GM18868 (cell line): Measurements from ENCODE around the gene CCR9.
"Not testable (repeated sequence)": the region's sequence is repeated elsewhere in the genome, so short reads cannot be mapped to it uniquely, and the experiment has no call there.

Experiments
- ATAC-seq: cut with Tn5 transposase; IDR thresholded peaks from one replicate; pipeline ENCODE4 v1.9.1; 2021; ENCODE audit warnings: mild to moderate bottlenecking, moderate library complexity; ENCODE audit not compliant: unreplicated experiment

The CCR9 gene, protein sequence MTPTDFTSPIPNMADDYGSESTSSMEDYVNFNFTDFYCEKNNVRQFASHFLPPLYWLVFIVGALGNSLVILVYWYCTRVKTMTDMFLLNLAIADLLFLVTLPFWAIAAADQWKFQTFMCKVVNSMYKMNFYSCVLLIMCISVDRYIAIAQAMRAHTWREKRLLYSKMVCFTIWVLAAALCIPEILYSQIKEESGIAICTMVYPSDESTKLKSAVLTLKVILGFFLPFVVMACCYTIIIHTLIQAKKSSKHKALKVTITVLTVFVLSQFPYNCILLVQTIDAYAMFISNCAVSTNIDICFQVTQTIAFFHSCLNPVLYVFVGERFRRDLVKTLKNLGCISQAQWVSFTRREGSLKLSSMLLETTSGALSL

DNA sequence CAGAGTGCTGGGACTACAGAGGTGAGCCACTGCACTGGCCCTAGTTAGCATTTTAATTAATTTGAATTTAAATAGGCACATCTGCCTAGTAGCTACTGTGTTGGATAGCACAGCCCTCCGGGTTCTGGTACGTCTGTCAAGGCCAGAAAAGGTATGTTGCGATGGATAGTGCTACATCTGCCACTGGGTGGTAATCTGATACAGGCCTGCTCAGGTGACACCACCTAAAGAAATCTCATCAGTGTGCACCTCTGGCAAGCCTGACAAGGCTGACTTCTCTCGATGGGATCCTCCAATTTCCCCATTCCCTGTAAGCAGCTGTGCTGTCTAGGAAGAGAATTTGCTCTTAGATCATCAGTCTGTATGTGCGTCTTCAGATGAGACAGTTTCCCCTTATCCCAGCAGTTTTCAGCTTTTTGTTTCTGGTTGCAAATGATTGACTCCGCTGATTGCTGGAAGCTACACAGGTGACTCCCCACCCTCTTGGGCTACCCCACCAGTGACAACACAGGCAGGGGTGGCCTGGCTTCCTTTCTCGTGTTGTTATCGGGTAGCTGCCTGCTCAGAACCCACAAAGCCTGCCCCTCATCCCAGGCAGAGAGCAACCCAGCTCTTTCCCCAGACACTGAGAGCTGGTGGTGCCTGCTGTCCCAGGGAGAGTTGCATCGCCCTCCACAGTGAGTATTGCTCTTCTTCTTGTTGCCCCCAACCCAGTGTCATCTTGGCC is at the start of gene CCR9:
TSS of gene CCR9 (plus strand) at position 565 of the 727 bp plus-strand sequence. CDS start 8,391 bp downstream, outside the sequence.
- no peak for ATAC-seq

GRCh38 chr3:45838466-45838865 is 47.9 kb upstream of the CCR9 start:
- ATAC-seq = no peak

- ATAC-seq = peak; percentile 19
These were observed 45.0 kb upstream of the CCR9 start for GRCh38 chr3:45841420-45841756.

DNA sequence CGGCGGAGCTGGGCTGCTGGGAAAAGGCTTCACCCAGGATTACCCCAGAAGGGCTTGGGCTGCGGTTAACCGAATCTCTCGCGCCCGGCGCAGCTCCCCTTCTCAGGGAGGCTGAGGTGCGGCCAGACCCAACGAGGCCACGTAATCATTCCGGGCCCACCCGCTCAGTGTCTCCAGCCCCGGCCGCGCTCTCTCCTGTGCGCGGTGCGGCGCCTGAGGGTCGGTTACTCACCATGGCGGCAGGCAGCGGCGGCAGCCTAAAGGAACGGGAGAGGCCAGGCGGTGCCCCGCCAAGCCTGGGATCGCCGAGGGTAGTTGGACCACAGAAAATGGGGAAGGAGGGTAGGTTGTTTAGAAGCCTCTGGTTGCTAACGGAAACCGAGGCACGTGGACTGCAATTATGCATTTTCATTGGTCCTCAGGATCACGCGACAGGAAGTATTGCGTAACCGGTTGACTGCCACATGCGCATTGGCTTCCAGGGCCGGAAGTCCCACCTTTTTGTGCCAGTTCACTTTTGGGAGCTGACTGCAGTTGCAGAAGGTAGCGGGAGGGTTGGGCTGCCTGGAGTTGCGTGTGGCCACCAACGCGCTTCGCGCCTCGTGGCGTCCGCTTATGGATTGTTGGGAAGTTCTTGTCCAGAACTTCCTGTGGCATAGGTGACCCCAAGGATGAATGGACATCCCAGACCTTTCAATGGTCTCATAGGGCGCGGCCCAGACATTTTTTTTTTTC is 44.4 kb upstream of the CCR9 start, which contains the start of gene LZTFL1:
TSS of gene LZTFL1 (minus strand) at position 363 of the 735 bp plus-strand sequence. CDS start at position 235, 128 bp downstream.
- ATAC-seq = peak; percentile 94

DNA sequence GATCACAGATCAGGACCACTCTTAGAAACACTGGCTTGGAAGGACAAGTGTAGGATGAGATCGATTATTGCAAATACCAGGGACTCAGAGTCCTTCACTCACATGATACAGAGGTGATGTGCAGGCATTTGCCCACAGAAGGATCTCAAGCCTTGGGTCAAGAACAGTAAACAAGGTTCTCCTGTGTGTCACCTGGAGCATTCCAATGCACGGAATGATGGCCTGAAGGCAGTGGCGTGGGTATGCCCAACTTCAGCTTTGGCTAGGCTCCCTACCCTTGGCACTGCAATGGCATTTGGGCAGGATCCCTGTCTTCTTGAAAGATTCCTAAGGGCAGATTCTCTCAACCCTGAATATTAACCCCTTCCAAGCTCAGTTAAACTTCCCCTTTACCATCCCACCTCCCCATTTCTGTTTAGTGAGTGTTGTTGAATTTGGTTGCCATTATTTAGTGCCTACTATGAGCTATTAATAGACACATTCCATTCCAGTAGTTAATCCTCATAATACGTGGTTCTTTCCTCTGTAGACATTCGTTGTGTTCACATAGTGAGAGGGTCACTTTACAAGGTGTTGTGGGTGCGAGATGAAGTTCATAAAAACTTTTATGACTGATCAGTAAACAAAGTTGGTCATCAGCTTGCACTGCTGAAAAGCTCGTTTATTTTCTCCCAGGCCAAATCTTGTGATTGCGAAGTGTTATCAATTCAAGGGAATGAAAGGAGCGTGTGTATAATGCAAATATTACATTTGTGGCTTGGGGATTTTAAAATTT is 43.3 kb upstream of the CCR9 start:
- no peak for ATAC-seq

DNA sequence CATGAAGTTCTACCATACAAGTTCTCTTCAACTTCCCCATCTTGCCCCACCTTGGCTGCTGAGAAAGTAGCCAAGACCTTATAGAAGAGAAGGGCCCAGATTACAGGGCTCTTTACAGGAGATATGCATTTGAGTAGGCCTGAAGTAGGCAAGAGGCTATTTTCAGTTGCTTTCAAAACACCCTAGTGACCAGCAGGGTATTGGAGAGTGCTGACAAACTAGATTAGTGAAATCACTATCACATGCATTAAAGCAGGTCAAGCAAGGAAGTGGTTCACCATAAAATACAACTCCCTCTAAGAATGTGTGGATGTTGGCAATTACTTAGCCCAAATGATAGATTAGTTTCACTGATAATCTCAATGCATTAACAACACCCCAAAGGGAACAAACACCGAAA is 41.7 kb upstream of the CCR9 start:
- ATAC-seq = no peak

DNA sequence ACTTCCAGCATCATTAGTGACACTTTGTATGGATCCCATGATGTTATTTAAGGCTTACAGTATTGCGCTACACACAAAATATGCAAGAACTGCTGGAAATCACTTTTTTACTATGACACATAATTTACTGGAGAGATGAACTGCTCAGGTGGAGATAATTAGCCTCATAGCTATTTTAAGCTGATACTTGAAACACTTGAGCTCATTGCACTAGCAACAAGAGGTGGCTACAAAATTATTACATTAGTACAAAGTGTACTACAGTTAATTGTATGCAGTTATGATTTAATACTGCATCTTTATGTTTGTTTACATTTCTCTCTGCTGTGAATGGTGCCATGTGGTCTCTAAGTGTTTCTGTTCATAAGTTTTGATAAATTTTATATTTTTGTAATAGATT is 38.0 kb upstream of the CCR9 start:
- ATAC-seq = no peak

DNA sequence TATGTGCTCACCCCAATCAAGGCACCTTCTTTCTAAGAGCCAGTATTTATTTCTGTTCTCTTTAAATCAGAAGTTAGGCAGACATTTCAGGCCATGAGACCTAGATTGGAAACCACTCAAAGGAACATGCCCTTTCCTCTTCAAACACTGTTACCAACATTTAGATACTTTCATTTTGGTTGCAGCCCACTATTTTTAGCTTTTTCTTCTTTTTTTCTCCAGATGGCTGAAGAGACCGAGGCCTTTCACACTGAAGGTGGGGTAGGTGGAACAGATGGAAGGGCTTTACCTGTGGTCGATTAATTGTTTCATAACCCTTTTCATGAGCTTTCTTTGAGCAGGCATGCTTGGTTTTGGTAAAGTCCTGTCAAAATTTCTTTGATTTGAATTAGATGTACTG is 33.5 kb upstream of the CCR9 start:
- no peak for ATAC-seq

DNA sequence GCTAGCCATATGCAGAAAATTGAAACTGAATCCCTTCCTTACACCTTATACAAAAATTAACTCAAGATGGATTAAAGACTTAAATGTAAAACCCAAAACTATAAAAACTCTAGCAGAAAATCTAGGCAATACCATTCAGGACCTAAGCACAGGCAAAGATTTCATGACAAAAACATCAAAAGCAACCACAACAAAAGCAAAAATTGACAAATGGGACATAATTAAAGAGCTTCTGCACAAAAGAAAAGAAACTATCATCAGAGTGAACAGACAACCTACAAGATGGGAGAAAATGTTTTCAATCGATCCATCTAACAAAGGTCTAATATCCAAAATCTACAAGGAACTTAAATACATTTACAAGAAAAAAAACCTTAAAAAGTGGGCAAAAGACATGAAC is 30.0 kb upstream of the CCR9 start:
- ATAC-seq = not testable (repeated sequence)

GRCh38 chr3:45857024-45857423 is 29.3 kb upstream of the CCR9 start:
- ATAC-seq = not testable (repeated sequence)

GRCh38 chr3:45858809-45859543 is 27.4 kb upstream of the CCR9 start:
- no peak for ATAC-seq

DNA sequence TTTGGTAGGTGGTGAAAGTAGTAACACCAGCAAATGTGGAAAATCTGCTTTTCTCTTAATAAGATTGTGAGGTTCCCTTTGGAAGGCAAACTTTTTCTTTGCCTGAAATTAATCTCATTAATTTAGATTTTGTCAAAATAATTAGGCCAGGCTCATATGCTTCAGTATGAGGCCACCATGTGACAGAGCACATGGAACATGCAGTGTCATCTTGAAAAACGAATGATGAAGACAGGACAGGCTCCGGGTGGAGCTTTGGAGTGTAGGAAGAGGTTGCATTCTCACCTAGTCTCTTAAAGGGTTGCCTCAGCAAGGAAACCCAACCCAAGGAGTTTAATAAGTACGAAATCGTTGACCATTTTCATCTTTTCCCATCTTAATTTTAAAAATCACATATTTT is 25.9 kb upstream of the CCR9 start:
- ATAC-seq = no peak

DNA sequence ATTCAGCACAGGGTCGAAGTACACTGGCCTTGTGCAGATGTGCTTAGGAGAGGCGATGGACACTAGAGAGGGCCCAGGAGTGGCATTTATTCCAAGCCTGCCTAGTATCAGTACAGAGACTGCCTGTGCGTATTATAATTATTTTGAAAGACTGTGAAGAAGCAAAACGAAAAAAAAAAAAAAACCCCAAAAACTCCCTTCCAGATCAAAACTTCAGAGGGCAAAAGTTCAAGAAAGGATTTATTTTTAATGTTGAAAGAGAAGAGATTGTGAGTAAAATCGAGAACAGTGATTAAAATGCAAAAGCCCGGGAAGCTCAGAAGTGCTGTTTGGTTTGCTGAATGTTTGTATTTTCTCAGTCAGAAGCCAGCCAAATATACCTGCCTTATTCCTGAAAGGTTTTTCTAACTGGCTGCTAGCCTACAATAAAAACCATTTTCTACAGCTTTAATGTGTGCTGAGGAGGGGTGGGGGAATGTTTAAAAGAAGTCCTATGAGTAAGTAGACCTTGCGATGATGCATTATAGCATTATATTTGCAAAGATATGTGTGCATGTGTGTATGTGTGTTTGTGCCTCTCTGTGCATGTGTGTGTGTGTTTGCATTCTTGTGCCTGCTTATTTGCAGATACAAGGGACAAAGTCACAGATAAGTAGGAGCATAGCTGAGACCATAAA is 25.2 kb upstream of the CCR9 start:
- peak; percentile 61 for ATAC-seq

- peak; percentile 71 for ATAC-seq
These were observed 21.4 kb upstream of the CCR9 start for GRCh38 chr3:45864760-45865519.

DNA sequence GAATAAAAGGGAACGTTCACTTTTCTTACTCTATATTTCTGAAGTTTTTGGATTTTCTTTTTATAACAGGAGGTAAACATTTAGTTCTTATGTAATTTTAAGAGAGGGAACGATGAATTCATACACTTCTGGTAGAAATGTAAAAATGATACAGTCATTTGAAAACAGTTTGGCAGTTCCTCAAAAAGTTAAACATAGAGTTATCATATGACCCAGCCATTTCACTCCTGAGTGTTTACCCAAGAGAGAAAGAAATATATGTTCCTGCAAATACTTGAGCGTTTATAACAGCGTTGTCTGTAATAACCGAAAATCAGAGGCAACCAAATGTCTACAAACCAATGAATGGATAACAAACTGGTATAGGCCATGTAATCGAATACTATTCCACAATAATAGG is 20.8 kb upstream of the CCR9 start:
- ATAC-seq = no peak

GRCh38 chr3:45868213-45868612 is 18.1 kb upstream of the CCR9 start:
- no peak for ATAC-seq

DNA sequence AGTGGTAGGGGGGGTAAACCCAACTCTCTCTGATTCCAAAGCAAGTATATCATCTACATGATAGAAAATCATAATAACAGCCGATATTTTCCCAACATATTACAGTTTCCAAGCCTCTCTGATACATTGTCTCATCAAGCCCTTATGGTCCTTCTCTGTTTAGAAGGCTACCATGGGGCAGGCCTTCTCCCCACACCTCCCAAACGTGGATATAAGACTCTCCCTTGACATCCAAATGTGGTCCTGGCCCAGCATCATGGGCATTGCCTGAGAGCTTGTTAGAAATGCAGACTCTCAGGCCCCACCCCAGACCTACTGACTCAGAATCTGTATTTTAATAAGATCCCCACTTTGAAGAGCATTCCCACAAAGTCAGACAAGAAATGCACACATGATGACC is 17.7 kb upstream of the CCR9 start:
- no peak for ATAC-seq

DNA sequence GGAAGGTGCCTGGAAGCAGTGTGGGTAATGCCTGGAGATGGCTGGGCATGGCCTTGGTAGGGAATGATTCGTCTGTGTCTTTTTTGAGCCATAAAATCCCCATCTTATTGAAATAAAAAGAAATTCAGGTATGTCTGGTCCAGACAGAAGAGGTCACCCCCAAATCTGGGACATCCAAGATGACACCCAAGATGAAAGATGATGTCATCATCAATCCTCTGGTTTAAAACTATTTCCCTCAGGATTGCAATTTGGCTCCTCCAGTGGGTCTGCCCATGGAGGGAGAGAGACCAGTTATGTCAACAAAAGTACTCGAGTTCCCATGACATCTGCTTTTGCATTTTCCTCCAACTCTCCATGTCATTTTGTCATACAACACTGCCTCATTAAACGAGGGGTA is 16.7 kb upstream of the CCR9 start:
- no peak for ATAC-seq

DNA sequence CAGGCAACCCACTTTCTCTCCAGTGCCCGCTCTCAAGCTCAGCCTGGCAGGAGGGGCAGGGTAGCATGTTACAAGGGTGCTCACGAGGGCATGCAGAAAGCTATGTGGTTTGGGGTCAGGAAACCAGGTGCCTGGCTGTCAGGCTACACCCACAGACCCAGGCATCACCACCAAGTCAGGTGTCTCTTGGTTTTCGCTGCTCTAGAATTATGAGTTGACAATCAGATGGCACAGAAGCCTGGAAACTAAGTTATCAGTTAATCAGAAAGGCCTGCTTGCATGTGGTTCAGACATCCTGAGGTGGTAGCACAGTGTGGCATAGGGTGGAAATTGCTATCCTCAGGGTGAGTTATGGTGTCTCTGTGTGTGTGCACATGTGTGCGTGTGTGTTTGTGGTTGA is 16.2 kb upstream of the CCR9 start:
- ATAC-seq = no peak
